IMR-90 (cell line): ENCODE measurements around the gene ATP10B. TPM values are rescaled to one million over a fixed set of nuclear protein-coding genes. Genes with fewer than 3 reads are reported as not detected.

Experiments used
- ATAC-seq: fragments of 200-7000 bp; cut with Tn5 transposase; 2 replicates; pipeline ENCODE4 v1.9.1; 2020; ENCODE audit warnings: low read depth, mild to moderate bottlenecking, moderate library complexity
- BruUV-seq: library from RNA; stranded (reverse); fragments of 400-500 nt; replicated peaks from 2 replicates; lab custom pipeline; 2021; lab: Mats Ljungman, UMichigan
- CTCF ChIA-PET: fragments of 300-600 bp; formaldehyde crosslinking; extraction: SDS; loops from one replicate; lab custom pipeline; 2021; ENCODE audit warnings: antibody characterized with exemption; lab: Yijun Ruan, JAX
- POLR2A ChIA-PET: fragments of 300-600 bp; sonication (Branson Sonifier 250); formaldehyde crosslinking; loops from one replicate; lab custom pipeline; 2022; ENCODE audit warnings: antibody characterized with exemption; ENCODE audit not compliant: unreplicated experiment; lab: Charles Lee
- DNase-seq: peaks from one replicate; pipeline ENCODE4 v3.0.0; 2013
- H2AFZ ChIP-seq: replicated peaks from 2 replicates; pipeline ENCODE3; 2013; ENCODE audit warnings: low read length, mild to moderate bottlenecking; ENCODE audit not compliant: poor library complexity
- H2AK5ac ChIP-seq: 2 replicates; pipeline ENCODE4 v1.6.1; 2013; ENCODE audit warnings: low read depth, low read length, inconsistent platforms
- H2AK9ac ChIP-seq: replicated peaks from 2 replicates; pipeline ENCODE3; 2013; ENCODE audit warnings: mild to moderate bottlenecking, low read depth, low read length, moderate library complexity; ENCODE audit not compliant: poor library complexity
- H2BK120ac ChIP-seq: 2 replicates; pipeline ENCODE4 v1.6.1; 2013; ENCODE audit warnings: low read depth, low read length, inconsistent platforms
- H2BK15ac ChIP-seq: 3 replicates; pipeline ENCODE4 v1.6.1; 2013; ENCODE audit warnings: low read depth, low read length, inconsistent platforms
- H2BK20ac ChIP-seq: 2 replicates; pipeline ENCODE4 v1.6.1; 2013; ENCODE audit warnings: low read depth, mild to moderate bottlenecking, inconsistent platforms, low read length, moderate library complexity
- H2BK5ac ChIP-seq: 2 replicates; pipeline ENCODE4 v1.6.1; 2013; ENCODE audit warnings: mild to moderate bottlenecking, low read depth, low read length, inconsistent platforms; ENCODE audit not compliant: poor library complexity, severe bottlenecking
- H3K14ac ChIP-seq: replicated peaks from 2 replicates; pipeline ENCODE4 v1.6.1; 2013; ENCODE audit warnings: low read depth, low read length, inconsistent platforms
- H3K18ac ChIP-seq: 2 replicates; pipeline ENCODE4 v1.6.1; 2013; ENCODE audit warnings: low read depth, low read length, control low read depth
- H3K23ac ChIP-seq: 2 replicates; pipeline ENCODE4 v1.6.1; 2013; ENCODE audit warnings: low read depth, low read length, inconsistent platforms
- H3K27ac ChIP-seq: 2 replicates; pipeline ENCODE4 v1.5.1; 2013; ENCODE audit warnings: mild to moderate bottlenecking, control low read depth, low read length; ENCODE audit not compliant: insufficient read depth
- H3K27me3 ChIP-seq: 2 replicates; pipeline ENCODE4 v1.6.1; 2013; ENCODE audit warnings: low read length; ENCODE audit not compliant: control insufficient read depth, insufficient read depth
- H3K36me3 ChIP-seq: 2 replicates; pipeline ENCODE4 v1.6.1; 2013; ENCODE audit warnings: low read length, mixed read lengths; ENCODE audit not compliant: control insufficient read depth, insufficient read depth
- H3K4ac ChIP-seq: 2 replicates; pipeline ENCODE4 v1.6.1; 2013; ENCODE audit warnings: low read depth, low read length, inconsistent platforms
- H3K4me1 ChIP-seq: 2 replicates; pipeline ENCODE4 v1.6.1; 2013; ENCODE audit warnings: low read length, mixed read lengths; ENCODE audit not compliant: control insufficient read depth, insufficient read depth
- H3K4me2 ChIP-seq: 2 replicates; pipeline ENCODE4 v1.6.1; 2013; ENCODE audit warnings: low read depth, mild to moderate bottlenecking, control low read depth, low read length, moderate library complexity
- H3K4me3 ChIP-seq: 2 replicates; pipeline ENCODE4 v1.5.1; 2013; ENCODE audit warnings: low read depth, mild to moderate bottlenecking, control low read depth, low read length, moderate library complexity; ENCODE audit not compliant: insufficient read depth
- H3K56ac ChIP-seq: 2 replicates; pipeline ENCODE4 v1.6.1; 2013; ENCODE audit warnings: low read length, inconsistent platforms; ENCODE audit not compliant: insufficient read depth; ENCODE audit errors: extremely low read depth
- H3K79me1 ChIP-seq, 2 experiments: 2 replicates each; pipeline ENCODE4 v1.6.1; 2013; ENCODE audit warnings: low read length in 2 of 2, inconsistent platforms in 1 of 2, low read depth in 1 of 2
- H3K9ac ChIP-seq: 2 replicates; pipeline ENCODE4 v1.6.1; 2013; ENCODE audit warnings: low read depth, low read length, control low read depth
- H3K9me1 ChIP-seq: 2 replicates; pipeline ENCODE4 v1.6.1; 2013; ENCODE audit warnings: low read length, inconsistent platforms; ENCODE audit not compliant: insufficient read depth
- H3K9me3 ChIP-seq: 2 replicates; pipeline ENCODE4 v1.6.1; 2013; ENCODE audit warnings: low read length; ENCODE audit not compliant: control insufficient read depth, insufficient read depth
- H4K20me1 ChIP-seq: 2 replicates; pipeline ENCODE4 v1.6.1; 2013; ENCODE audit warnings: low read length, inconsistent platforms; ENCODE audit not compliant: insufficient read depth
- H4K5ac ChIP-seq: 2 replicates; pipeline ENCODE4 v1.6.1; 2013; ENCODE audit warnings: mild to moderate bottlenecking, low read depth, low read length, control low read depth
- H4K8ac ChIP-seq, 2 experiments: 2 replicates each; pipeline ENCODE4 v1.6.1; 2013; ENCODE audit warnings: low read depth in 2 of 2, low read length in 2 of 2, control low read depth in 1 of 2, inconsistent platforms in 1 of 2
- H4K91ac ChIP-seq: 2 replicates; pipeline ENCODE4 v1.6.1; 2013; ENCODE audit warnings: low read depth, low read length, inconsistent platforms; ENCODE audit not compliant: insufficient read depth
- BHLHE40 ChIP-seq: fragments of 150-350 bp; IDR thresholded peaks from 2 replicates; pipeline ENCODE4 v1.6.1; 2016; ENCODE audit warnings: mild to moderate bottlenecking, low read depth, low read length
- CEBPB ChIP-seq: IDR thresholded peaks from 2 replicates; pipeline ENCODE4 v1.6.1; 2012; ENCODE audit warnings: low read depth, low read length, improper control_type of control experiment
- CHD1 ChIP-seq: IDR thresholded peaks from 2 replicates; pipeline ENCODE4 v1.6.1; 2012; ENCODE audit warnings: low read depth, low read length, improper control_type of control experiment
- CTCF ChIP-seq: conservative IDR thresholded peaks from 2 replicates; pipeline ENCODE4 v1.5.1; 2012; ENCODE audit warnings: mild to moderate bottlenecking, low read depth, low read length, improper control_type of control experiment
- ELK1 ChIP-seq: fragments of 150-350 bp; IDR thresholded peaks from 2 replicates; pipeline ENCODE4 v1.6.1; 2016; ENCODE audit warnings: low read depth, mild to moderate bottlenecking, low read length, moderate library complexity, borderline replicate concordance
- FOS ChIP-seq: fragments of 150-350 bp; IDR thresholded peaks from 2 replicates; pipeline ENCODE4 v1.6.1; 2016; ENCODE audit warnings: low read depth, low read length
- MAFK ChIP-seq: IDR thresholded peaks from 2 replicates; pipeline ENCODE4 v1.6.1; 2012; ENCODE audit warnings: low read depth, low read length, improper control_type of control experiment
- MAZ ChIP-seq: IDR thresholded peaks from 2 replicates; pipeline ENCODE4 v1.6.1; 2012; ENCODE audit warnings: low read depth, mild to moderate bottlenecking, low read length, improper control_type of control experiment, moderate library complexity, borderline replicate concordance
- MXI1 ChIP-seq: IDR thresholded peaks from 2 replicates; pipeline ENCODE4 v1.6.1; 2012; ENCODE audit warnings: low read depth, mild to moderate bottlenecking, low read length, moderate library complexity, borderline replicate concordance
- NFE2L2 ChIP-seq: fragments of 150-350 bp; IDR thresholded peaks from 2 replicates; pipeline ENCODE4 v1.6.1; 2016; ENCODE audit warnings: low read depth, mild to moderate bottlenecking, low read length
- POLR2A ChIP-seq: IDR thresholded peaks from 2 replicates; pipeline ENCODE4 v1.6.1; 2012; ENCODE audit warnings: mild to moderate bottlenecking, low read depth, low read length
- RAD21 ChIP-seq: IDR thresholded peaks from 2 replicates; pipeline ENCODE4 v1.6.1; 2012; ENCODE audit warnings: low read length, improper control_type of control experiment
- RCOR1 ChIP-seq: IDR thresholded peaks from 2 replicates; pipeline ENCODE4 v1.6.1; 2012; ENCODE audit warnings: mild to moderate bottlenecking, low read length, improper control_type of control experiment; ENCODE audit not compliant: insufficient replicate concordance
- RFX5 ChIP-seq: IDR thresholded peaks from 2 replicates; pipeline ENCODE4 v1.8.0; 2012; ENCODE audit warnings: low read depth, mild to moderate bottlenecking, low read length, moderate library complexity
- SMC3 ChIP-seq: fragments of 150-350 bp; IDR thresholded peaks from 2 replicates; pipeline ENCODE4 v1.6.1; 2016; ENCODE audit warnings: low read depth, mild to moderate bottlenecking, antibody characterized with exemption, low read length, moderate library complexity
- USF2 ChIP-seq: fragments of 150-350 bp; IDR thresholded peaks from 2 replicates; pipeline ENCODE4 v1.6.1; 2017; ENCODE audit warnings: mild to moderate bottlenecking, antibody characterized with exemption, low read length, low read depth
- WGBS, 2 experiments: methylation state at CpG; one replicate each; pipeline versions ENCODE4 v1.1.5 to v1.1.7; 2013; ENCODE audit warnings: missing lambda C conversion rate in 2 of 2; ENCODE audit not compliant: insufficient read length in 1 of 2; ENCODE audit errors: extremely low coverage in 2 of 2; 5-methylcytosine and 5-hydroxymethylcytosine counted together
- dilution Hi-C: fragments of 300-500 bp; cut with HindIII; formaldehyde crosslinking; loops from one replicate; pipeline ENCODE4 v1.14.3; 2018; ENCODE audit warnings: low sequenced_read_pairs; ENCODE audit not compliant: unreplicated experiment
- in situ Hi-C: fragments of 300-500 bp; cut with MboI; formaldehyde crosslinking; loops from 3 replicates; pipeline ENCODE4 v1.14.3; 2019; ENCODE audit warnings: low sequenced_read_pairs, inconsistent platforms, mixed read lengths
- intact Hi-C: fragments of 100-400 bp; cut with micrococcal nuclease; formaldehyde crosslinking; loops from 2 replicates; pipeline ENCODE4 v1.10.0; 2022
- polyA plus RNA-seq, 3 experiments: library from polyadenylated mRNA; depleted of rRNA; stranded (reverse); fragments of >200 nt; gene quantifications; 2 replicates each; pipeline ENCODE4 v1.2.3, GENCODE V29; 2012; ENCODE audit warnings: low replicate concordance in 1 of 3
- total RNA-seq: library from RNA; depleted of rRNA; stranded (reverse); fragments of >200 nt; gene quantifications from 2 replicates; pipeline ENCODE4 v1.2.3, GENCODE V29; 2012

The ATP10B gene
- total and polyA plus RNA-seq, 2 of the 4 experiments (the other 2 are of a cell fraction) = not detected

- no peak overlapping the region for H2BK20ac ChIP-seq
- H3K27me3 ChIP-seq = no peaks in the 10 kb centered on the region
- no peak overlapping the region for H3K23ac ChIP-seq
- no peaks in the 10 kb centered on the region for H4K20me1 ChIP-seq
- no peaks in the 10 kb centered on the region for H3K4me1 ChIP-seq
- dilution Hi-C loops = no loop called here
- no peak overlapping the region for H2AK9ac ChIP-seq
- H2AK5ac ChIP-seq = no peak overlapping the region
- no CpG with 5 or more reads among the region's 2 CpGs for WGBS, 2 experiments
- no peak overlapping the region for H3K4me2 ChIP-seq
- no peak overlapping the region for H2AFZ ChIP-seq
- H3K9me1 ChIP-seq = no peaks in the 10 kb centered on the region
- no peaks in the 10 kb centered on the region for H3K36me3 ChIP-seq
- no peak overlapping the region for H4K5ac ChIP-seq
- CTCF ChIA-PET = no interaction called here
- H2BK15ac ChIP-seq = no peak overlapping the region
- H3K14ac ChIP-seq = no peak overlapping the region
- POLR2A ChIA-PET = no interaction called here
- DNase-seq = no peak
- H3K79me1 ChIP-seq = no peaks in the 10 kb centered on the region
- TF ChIP-seq POLR2A (no peak), MXI1 (no peak), MAZ (no peak), BHLHE40 (no peak), CEBPB (no peak), NFE2L2 (no peak), CTCF (no peak), USF2 (no peak), RCOR1 (no peak), RAD21 (no peak), RFX5 (no peak), ELK1 (no peak), FOS (no peak), MAFK (no peak), SMC3 (no peak), CHD1 (no peak)
- ATAC-seq = no peak
- H3K56ac ChIP-seq = no peak overlapping the region
- no peak overlapping the region for H3K4ac ChIP-seq
- in situ Hi-C loops = no loop called here
- no peak overlapping the region for H3K18ac ChIP-seq
- H4K91ac ChIP-seq = no peak overlapping the region
- no peak overlapping the region for H2BK120ac ChIP-seq
- H3K27ac ChIP-seq = no peak overlapping the region
- no peak overlapping the region for H2BK5ac ChIP-seq
- intact Hi-C loops = loop anchor here (10.0 kb wide), 1 partner anchor 1661 kb away; no protein-coding TSS in a partner anchor
- BruUV-seq = no TSS peak
- no peak overlapping the region for H3K4me3 ChIP-seq
- peaks cover 4% of the 10 kb centered on the region for H3K9me3 ChIP-seq
- H4K8ac ChIP-seq = no peak overlapping the region
- no peak overlapping the region for H3K9ac ChIP-seq
These were observed 18.2 kb downstream of the ATP10B start for GRCh38 chr5:160833806-160834205.
